CD4-positive, alpha-beta T cell (primary cell): Measurements from ENCODE around the gene CLDN5. TPM values are rescaled to one million over a fixed set of nuclear protein-coding genes. Genes with fewer than 3 reads are reported as not detected.

Source experiments
- ATAC-seq: fragments of 200-7000 bp; cut with Tn5 transposase; one replicate; pipeline ENCODE4 v1.10.0; 2022; ENCODE audit warnings: mild to moderate bottlenecking; ENCODE audit not compliant: poor library complexity
- CTCF ChIA-PET: fragments of 350-600 bp; sonication (Branson Sonifier 250); formaldehyde crosslinking; loops from one replicate; lab custom pipeline; 2021; ENCODE audit warnings: antibody characterized with exemption, inconsistent platforms; lab: Charles Lee
- POLR2A ChIA-PET: fragments of 350-600 bp; sonication (Branson Sonifier 250); formaldehyde crosslinking; loops from one replicate; lab custom pipeline; 2021; ENCODE audit warnings: antibody characterized with exemption, inconsistent platforms; lab: Charles Lee
- DNase-seq, 14 experiments: peaks; one replicate each; pipeline ENCODE4 v3.0.0-alpha.2; 2013 to 2020; ENCODE audit warnings: mixed read lengths in 2 of 14
- H3K27ac ChIP-seq, 2 donors: one replicate each; pipeline versions ENCODE4 v1.5.1 to v1.7.0; 2013; ENCODE audit warnings: low read length in 2 of 2, low read depth in 1 of 2, mild to moderate bottlenecking in 1 of 2
- H3K27me3 ChIP-seq, 2 experiments: 1 replicate in 1 of 2; 2 replicates in 1 of 2; pipeline versions ENCODE4 v1.6.1 to v1.7.0; 2013; ENCODE audit warnings: low read length in 2 of 2, control low read depth in 1 of 2, mild to moderate bottlenecking in 1 of 2, moderate library complexity in 1 of 2; ENCODE audit not compliant: insufficient read depth in 2 of 2, control insufficient read depth in 1 of 2
- H3K36me3 ChIP-seq: one replicate; pipeline ENCODE4 v1.6.1; 2013; ENCODE audit warnings: low read length, control low read depth; ENCODE audit not compliant: insufficient read depth
- H3K4me1 ChIP-seq: one replicate; pipeline ENCODE4 v1.6.1; 2013; ENCODE audit warnings: low read length, control low read depth; ENCODE audit not compliant: insufficient read depth
- H3K4me3 ChIP-seq: one replicate; pipeline ENCODE4 v1.5.1; 2013; ENCODE audit warnings: mild to moderate bottlenecking, low read length, moderate library complexity
- H3K9me3 ChIP-seq, 2 experiments: 1 replicate in 1 of 2; 2 replicates in 1 of 2; pipeline versions ENCODE4 v1.6.1 to v1.7.0; 2013; ENCODE audit warnings: low read length in 2 of 2, mild to moderate bottlenecking in 2 of 2, control low read depth in 1 of 2, moderate library complexity in 1 of 2; ENCODE audit not compliant: control insufficient read depth in 1 of 2, insufficient read depth in 1 of 2
- H3K27ac Mint-ChIP-seq: one replicate; pipeline ENCODE4 v1.8.0; 2020; ENCODE audit warnings: mixed read lengths
- H3K27me3 Mint-ChIP-seq: one replicate; pipeline ENCODE4 v1.8.0; 2021; ENCODE audit warnings: mixed read lengths
- H3K36me3 Mint-ChIP-seq: one replicate; pipeline ENCODE4 v1.8.0; 2021; ENCODE audit warnings: low read depth, mixed read lengths
- H3K4me1 Mint-ChIP-seq: one replicate; pipeline ENCODE4 v1.8.0; 2021; ENCODE audit warnings: low read depth, mixed read lengths
- H3K4me3 Mint-ChIP-seq: one replicate; pipeline ENCODE4 v1.8.0; 2020; ENCODE audit warnings: mild to moderate bottlenecking, mixed read lengths
- H3K9me3 Mint-ChIP-seq: one replicate; pipeline ENCODE4 v1.8.0; 2020; ENCODE audit warnings: mixed read lengths
- intact Hi-C, 2 experiments: fragments of 100-400 bp; cut with DNase I in 1 of 2; cut with micrococcal nuclease in 1 of 2; formaldehyde crosslinking; loops; one replicate each; pipeline versions ENCODE4 v1.15.1 to v1.9.0; 2023 to 2025; cut with DNase I, micrococcal nuclease
- total RNA-seq, 174 experiments: library from RNA in 2 of 174; stranded (reverse) in 2 of 174; gene quantifications; one replicate each; pipeline ENCODE4 v1.2.3 and lab custom pipeline; 2021 to 2026
- TF ChIP-seq, protein P1 (sequence below): fragments of 200-600 bp; IDR thresholded peaks from one replicate; pipeline ENCODE4 v1.8.0; 2022; ENCODE audit warnings: antibody characterized with exemption, mild to moderate bottlenecking

The CLDN5 gene
- total RNA-seq, 2 experiments from 2014 or later = not detected

DNA sequence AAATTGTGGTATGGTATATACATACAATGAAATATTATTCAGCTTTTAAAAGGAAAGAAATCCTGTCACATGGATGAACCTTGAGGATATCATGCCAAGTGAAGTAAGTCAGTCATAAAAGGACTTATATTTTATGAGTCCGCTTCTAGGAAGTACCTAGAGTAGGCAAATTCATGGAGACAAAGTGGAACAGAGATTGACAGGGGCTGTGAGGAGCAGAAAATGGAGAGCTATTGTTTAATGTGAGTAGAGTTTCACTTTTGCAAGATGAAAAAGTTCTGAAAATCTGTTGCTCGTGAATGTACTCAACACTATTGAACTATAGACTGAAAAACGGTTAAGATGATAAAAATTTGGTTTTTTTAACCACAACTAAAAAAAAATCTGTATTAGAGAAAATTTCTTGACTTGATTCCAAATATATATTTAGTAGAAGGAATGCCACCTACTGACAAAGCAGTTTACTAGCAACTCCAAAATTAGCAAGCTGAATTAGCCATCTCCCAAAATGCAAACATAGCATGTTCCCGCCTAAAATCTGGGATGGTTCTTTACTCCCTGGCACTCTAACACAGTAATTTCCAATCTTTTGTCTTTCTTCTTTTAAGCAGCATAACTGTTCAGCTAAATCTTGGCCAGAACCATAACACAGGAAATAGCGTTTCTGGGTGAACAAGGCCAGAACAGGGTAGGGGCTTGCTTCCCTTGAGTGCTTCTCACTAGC, 46.7 kb downstream of the CLDN5 start:
- ATAC-seq = no peak
- intact Hi-C loops = loop anchor here (1.0 to 10.0 kb wide), 7 partner anchors 45 to 371 kb away; partner anchors contain the start of genes ESS2 (in 1 of the 2), HIRA (in 1 of the 2), MRPL40 (in 1 of the 2) and SLC25A1 (in 1 of the 2)
- Mint-ChIP-seq H3K27ac (peak overlapping the region; percentile 100), H3K27me3 (no peaks in the 10 kb centered on the region), H3K4me3 (peak overlapping the region; percentile 80), H3K4me1 (peaks cover 31% of the 10 kb centered on the region), H3K9me3 (no peaks in the 10 kb centered on the region), H3K36me3 (peaks cover 42% of the 10 kb centered on the region)
- no peaks in the 10 kb centered on the region for H3K9me3 ChIP-seq
- POLR2A ChIA-PET = interaction anchor here (0.8 to 3.8 kb wide), 8 partner anchors 9 to 331 kb away, joined by 3 to 54 read pairs (median 6); partner anchors contain the start of genes C22orf39, HIRA, MRPL40 and SLC25A1
- no peaks in the 10 kb centered on the region for H3K27me3 ChIP-seq
- peaks cover 22% of the 10 kb centered on the region for H3K4me1 ChIP-seq
- peaks cover 35% of the 10 kb centered on the region for H3K36me3 ChIP-seq
- H3K4me3 ChIP-seq = peak overlapping the region; percentile 75
- TF ChIP-seq, protein P1, sequence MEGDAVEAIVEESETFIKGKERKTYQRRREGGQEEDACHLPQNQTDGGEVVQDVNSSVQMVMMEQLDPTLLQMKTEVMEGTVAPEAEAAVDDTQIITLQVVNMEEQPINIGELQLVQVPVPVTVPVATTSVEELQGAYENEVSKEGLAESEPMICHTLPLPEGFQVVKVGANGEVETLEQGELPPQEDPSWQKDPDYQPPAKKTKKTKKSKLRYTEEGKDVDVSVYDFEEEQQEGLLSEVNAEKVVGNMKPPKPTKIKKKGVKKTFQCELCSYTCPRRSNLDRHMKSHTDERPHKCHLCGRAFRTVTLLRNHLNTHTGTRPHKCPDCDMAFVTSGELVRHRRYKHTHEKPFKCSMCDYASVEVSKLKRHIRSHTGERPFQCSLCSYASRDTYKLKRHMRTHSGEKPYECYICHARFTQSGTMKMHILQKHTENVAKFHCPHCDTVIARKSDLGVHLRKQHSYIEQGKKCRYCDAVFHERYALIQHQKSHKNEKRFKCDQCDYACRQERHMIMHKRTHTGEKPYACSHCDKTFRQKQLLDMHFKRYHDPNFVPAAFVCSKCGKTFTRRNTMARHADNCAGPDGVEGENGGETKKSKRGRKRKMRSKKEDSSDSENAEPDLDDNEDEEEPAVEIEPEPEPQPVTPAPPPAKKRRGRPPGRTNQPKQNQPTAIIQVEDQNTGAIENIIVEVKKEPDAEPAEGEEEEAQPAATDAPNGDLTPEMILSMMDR = peak; percentile 39
- CTCF ChIA-PET = interaction anchor here (0.7 to 2.9 kb wide), 7 partner anchors 30 to 333 kb away, joined by 3 to 13 read pairs (median 4); partner anchors contain the start of genes C22orf39, ESS2 and SLC25A1
- peak in 2 of 14 experiments; percentile 33 to 39 for DNase-seq
- peak overlapping the region; percentile 38 to 95 for H3K27ac ChIP-seq

DNA sequence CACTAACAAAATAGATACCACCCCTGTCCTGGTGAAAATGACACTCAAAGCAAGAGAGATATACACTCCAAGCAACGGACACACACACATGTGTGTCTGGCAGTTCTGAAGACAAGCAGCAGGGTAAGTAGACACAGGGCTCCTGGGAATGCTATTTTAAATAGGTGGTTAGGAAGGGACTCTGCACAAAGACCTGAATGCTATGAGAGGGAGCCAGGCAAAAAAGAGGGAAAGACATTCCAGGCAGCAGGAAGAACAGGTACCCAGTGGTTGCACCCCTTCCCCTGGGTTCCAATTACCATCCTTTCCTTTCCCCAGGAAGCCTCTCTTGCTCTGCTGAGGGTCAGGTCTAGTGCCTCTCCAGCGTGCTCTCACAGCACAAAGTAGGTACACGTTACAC, 48.2 kb downstream of the CLDN5 start:
- peaks cover 22% of the 10 kb centered on the region for H3K4me1 ChIP-seq
- H3K27ac ChIP-seq = no peak overlapping the region
- no peaks in the 10 kb centered on the region for H3K9me3 ChIP-seq
- Mint-ChIP-seq H3K4me3 (peak overlapping the region; percentile 46), H3K4me1 (peaks cover 31% of the 10 kb centered on the region), H3K9me3 (no peaks in the 10 kb centered on the region), H3K36me3 (peaks cover 56% of the 10 kb centered on the region), H3K27ac (no peak overlapping the region), H3K27me3 (no peaks in the 10 kb centered on the region)
- ATAC-seq (no peak), DNase-seq (no peak)
- H3K4me3 ChIP-seq = no peak overlapping the region
- ChIA-PET CTCF (interaction anchor here (0.7 to 1.8 kb wide), 2 partner anchors 111 to 154 kb away, joined by 4 to 13 read pairs; no protein-coding TSS in a partner anchor), POLR2A (no interaction called here)
- H3K27me3 ChIP-seq = no peaks in the 10 kb centered on the region
- H3K36me3 ChIP-seq = peaks cover 50% of the 10 kb centered on the region
- intact Hi-C loops = loop anchor here (2.0 to 10.0 kb wide), 6 partner anchors 44 to 331 kb away; partner anchors contain the start of genes ESS2 (in 1 of the 2), HIRA (in 1 of the 2), MRPL40 (in 1 of the 2) and SLC25A1 (in 1 of the 2)
- TF ChIP-seq, protein P1 = no peak

DNA sequence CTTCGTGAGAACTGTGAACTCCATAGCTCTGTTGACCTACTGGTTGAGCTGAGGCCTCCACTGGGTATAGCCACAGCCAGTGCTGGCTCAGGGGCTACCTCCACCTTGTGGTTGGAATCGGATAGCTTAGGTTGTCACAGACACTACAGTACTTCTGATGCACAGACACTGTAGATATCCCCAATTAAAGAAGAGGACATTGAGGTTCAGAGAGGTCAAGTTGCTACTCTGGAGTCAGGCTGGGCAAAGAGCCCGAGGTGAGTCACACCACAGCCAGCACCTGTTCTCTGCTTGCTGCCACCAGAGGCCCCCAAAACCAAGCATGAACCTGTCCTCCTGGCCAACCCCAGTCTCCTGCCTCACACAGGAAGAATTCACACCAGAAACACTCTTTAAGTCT, 50.6 kb downstream of the CLDN5 start:
- ATAC-seq = no peak
- POLR2A ChIA-PET = no interaction called here
- Mint-ChIP-seq H3K4me1 (peaks cover 22% of the 10 kb centered on the region), H3K9me3 (no peaks in the 10 kb centered on the region), H3K36me3 (peaks cover 72% of the 10 kb centered on the region), H3K27ac (no peak overlapping the region), H3K4me3 (no peak overlapping the region), H3K27me3 (no peaks in the 10 kb centered on the region)
- no peak overlapping the region for H3K4me3 ChIP-seq
- no peaks in the 10 kb centered on the region for H3K9me3 ChIP-seq
- peaks cover 16% of the 10 kb centered on the region for H3K4me1 ChIP-seq
- TF ChIP-seq, protein P1 = no peak
- H3K27ac ChIP-seq = no peak overlapping the region
- no peak for DNase-seq
- intact Hi-C loops = loop anchor here in 1 of 2 experiments (10.0 kb wide), 1 partner anchor 329 kb away; the partner anchor contains the start of gene ESS2
- H3K27me3 ChIP-seq = no peaks in the 10 kb centered on the region
- CTCF ChIA-PET = interaction anchor here (1.7 kb wide), 1 partner anchor 156 kb away, joined by 5 read pairs; no protein-coding TSS in a partner anchor
- peaks cover 73% of the 10 kb centered on the region for H3K36me3 ChIP-seq

Other genes starting within 250 kb of the CLDN5 start
- 1 to 10 TPM in 1 of 2 experiments, under 1 TPM in 1; 0.52 to 1.5 TPM for gene CLTCL1, start 232.7 kb downstream of the CLDN5 start, total RNA-seq
- gene HIRA, start 92.7 kb downstream of the CLDN5 start, total RNA-seq = 10 to 100 TPM; 15.2 to 15.5 TPM
- 10 to 100 TPM; 10.7 to 11.3 TPM for gene MRPL40, start 91.9 kb downstream of the CLDN5 start, total RNA-seq
- gene C22orf39, start 76.7 kb downstream of the CLDN5 start, total RNA-seq = 10 to 100 TPM; 30.2 to 32.6 TPM
- 10 to 100 TPM; 68.5 to 77.4 TPM for gene UFD1, start 45.2 kb downstream of the CLDN5 start, total RNA-seq
- gene CDC45, start 44.5 kb downstream of the CLDN5 start, total RNA-seq = under 1 TPM; 0.75 to 0.82 TPM
- gene SEPTIN5, start 190.1 kb upstream of the CLDN5 start, total RNA-seq = under 1 TPM; 0.71 to 0.75 TPM
- gene GP1BB, start 199.1 kb upstream of the CLDN5 start, total RNA-seq = under 1 TPM in 1 of 2 experiments, not detected in 1; 0.22 TPM
- not detected for gene TBX1, start 236.4 kb upstream of the CLDN5 start, total RNA-seq